ENCODE results near the gene GLI3. TPM values are rescaled to one million over a fixed set of nuclear protein-coding genes. Genes with fewer than 3 reads are reported as not detected.

GLI3 gene
- total RNA-seq, 4 donors from 2014 or later = 23.1 to 41.3 (median 24.6) TPM

- DNase-seq (ENCODE audit: low spot score in 2 of 2) = no peak
- TF ChIP-seq POLR2AphosphoS5 (IDR thresholded peaks at IDR 0.05) (no peak), EP300 (IDR thresholded peaks at IDR 0.05) (no peak)
- H3K4me3 ChIP-seq = no peak overlapping the region
- H3K36me3 ChIP-seq = no peaks in the 10 kb centered on the region
- no peaks in the 10 kb centered on the region for H3K27me3 ChIP-seq
- no peaks in the 10 kb centered on the region for H3K9me3 ChIP-seq
- WGBS = 71% methylated on average over 2 of the region's 2 CpGs
- peaks cover 17% of the 10 kb centered on the region for H3K4me1 ChIP-seq
- H3K27ac ChIP-seq = no peak overlapping the region
Measured at GRCh38 chr7:42244828-42245227, 7.8 kb upstream of the GLI3 start.

GRCh38 chr7:42242381-42242780, 5.4 kb upstream of the GLI3 start:
- Histone ChIP-seq H3K27ac (no peak overlapping the region), H3K4me1 (peaks cover 35% of the 10 kb centered on the region), H3K27me3 (no peaks in the 10 kb centered on the region), H3K4me3 (no peak overlapping the region), H3K36me3 (no peaks in the 10 kb centered on the region), H3K9me3 (no peaks in the 10 kb centered on the region)
- DNase-seq (ENCODE audit: low spot score in 2 of 2) = no peak
- TF ChIP-seq POLR2A (IDR thresholded peaks at IDR 0.05) (no peak), POLR2AphosphoS5 (IDR thresholded peaks at IDR 0.05) (no peak), CTCF (IDR thresholded peaks at IDR 0.05) (no peak), EP300 (IDR thresholded peaks at IDR 0.05) (no peak)
- WGBS = 78% methylated on average over 3 of the region's 3 CpGs

- DNase-seq (ENCODE audit: low spot score in 2 of 2) = no peak
- H3K27me3 ChIP-seq = no peaks in the 10 kb centered on the region
- WGBS = 66% methylated on average over 6 of the region's 6 CpGs
Measured at GRCh38 chr7:42241424-42241823, 4.4 kb upstream of the GLI3 start.

GRCh38 chr7:42240416-42240815, 3.4 kb upstream of the GLI3 start:
- Histone ChIP-seq H3K4me3 (no peak overlapping the region), H3K36me3 (no peaks in the 10 kb centered on the region), H3K27me3 (no peaks in the 10 kb centered on the region), H3K27ac (peak overlapping the region; percentile 97), H3K9me3 (no peaks in the 10 kb centered on the region), H3K4me1 (peaks cover 41% of the 10 kb centered on the region)
- no peak for DNase-seq (ENCODE audit: low spot score in 2 of 2)
- TF ChIP-seq POLR2AphosphoS5 (IDR thresholded peaks at IDR 0.05) (no peak), EP300 (IDR thresholded peaks at IDR 0.05) (no peak), POLR2A (IDR thresholded peaks at IDR 0.05) (no peak), CTCF (IDR thresholded peaks at IDR 0.05) (no peak)
- WGBS = 49% methylated on average over 2 of the region's 2 CpGs

More at GRCh38 chr7:42241424-42241823, 4.4 kb upstream of the GLI3 start:
- H3K4me1 ChIP-seq = peaks cover 35% of the 10 kb centered on the region
- no peaks in the 10 kb centered on the region for H3K36me3 ChIP-seq
- H3K9me3 ChIP-seq = no peaks in the 10 kb centered on the region
- TF ChIP-seq POLR2AphosphoS5 (IDR thresholded peaks at IDR 0.05) (no peak), POLR2A (IDR thresholded peaks at IDR 0.05) (no peak), EP300 (IDR thresholded peaks at IDR 0.05) (no peak), CTCF (IDR thresholded peaks at IDR 0.05) (no peak)
- H3K4me3 ChIP-seq = no peak overlapping the region
- peak overlapping the region; percentile 35 for H3K27ac ChIP-seq

GRCh38 chr7:42238709-42239366, 1.8 kb upstream of the GLI3 start:
- H3K4me1 ChIP-seq = peaks cover 54% of the 10 kb centered on the region
- no peaks in the 10 kb centered on the region for H3K27me3 ChIP-seq
- DNase-seq (ENCODE audit: low spot score in 2 of 2) = peak in 1 of 2 donors; percentile 76
- peak overlapping the region; percentile 79 for H3K4me3 ChIP-seq
- H3K27ac ChIP-seq = peak overlapping the region; percentile 97
- TF ChIP-seq CTCF (IDR thresholded peaks at IDR 0.05) (no peak), POLR2A (IDR thresholded peaks at IDR 0.05) (no peak), EP300 (IDR thresholded peaks at IDR 0.05) (no peak), POLR2AphosphoS5 (IDR thresholded peaks at IDR 0.05) (no peak)
- WGBS = 29% methylated on average over 15 of the region's 15 CpGs
- no peaks in the 10 kb centered on the region for H3K9me3 ChIP-seq
- no peaks in the 10 kb centered on the region for H3K36me3 ChIP-seq

Data from suprapubic skin (tissue), 4 donors.